ENCODE results near the gene PPIA. TPM values are rescaled to one million over a fixed set of nuclear protein-coding genes. Genes with fewer than 3 reads are reported as not detected.
A peak's percentile ranks its signal among the peaks of the same experiment; 100 is the strongest.

Gene PPIA
- total RNA-seq, 1 donor from 2014 or later = 1,265 TPM

DNA sequence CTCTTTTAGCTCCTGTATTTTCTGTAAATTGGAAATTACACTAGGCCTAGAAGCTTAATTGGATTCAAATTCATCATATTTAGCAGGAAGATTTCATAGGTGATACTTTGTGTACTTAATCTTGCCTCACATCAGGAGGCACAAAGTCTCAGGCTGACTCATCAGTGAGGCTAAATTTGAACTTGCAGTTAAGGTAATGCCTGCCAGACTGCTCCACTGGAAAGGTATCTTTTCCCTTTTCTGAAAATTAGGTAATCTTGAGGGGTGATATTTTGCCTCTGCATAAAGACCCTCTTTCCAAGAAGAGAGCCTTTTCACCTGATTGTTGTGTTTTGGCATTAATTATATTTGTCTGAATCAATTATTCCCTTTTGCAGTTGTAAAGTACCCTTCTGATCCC lies 14.6 kb downstream of the PPIA start:
- no peak overlapping the region for H3K27ac Mint-ChIP-seq (ENCODE audit: unreplicated experiment)
- no peak overlapping the region for H3K4me3 Mint-ChIP-seq (ENCODE audit: unreplicated experiment)
- DNase-seq (ENCODE audit: extremely low spot score, unreplicated experiment) = no peak
- H3K4me1 Mint-ChIP-seq (ENCODE audit: unreplicated experiment) = no peaks in the 10 kb centered on the region
- TF ChIP-seq, protein P1, sequence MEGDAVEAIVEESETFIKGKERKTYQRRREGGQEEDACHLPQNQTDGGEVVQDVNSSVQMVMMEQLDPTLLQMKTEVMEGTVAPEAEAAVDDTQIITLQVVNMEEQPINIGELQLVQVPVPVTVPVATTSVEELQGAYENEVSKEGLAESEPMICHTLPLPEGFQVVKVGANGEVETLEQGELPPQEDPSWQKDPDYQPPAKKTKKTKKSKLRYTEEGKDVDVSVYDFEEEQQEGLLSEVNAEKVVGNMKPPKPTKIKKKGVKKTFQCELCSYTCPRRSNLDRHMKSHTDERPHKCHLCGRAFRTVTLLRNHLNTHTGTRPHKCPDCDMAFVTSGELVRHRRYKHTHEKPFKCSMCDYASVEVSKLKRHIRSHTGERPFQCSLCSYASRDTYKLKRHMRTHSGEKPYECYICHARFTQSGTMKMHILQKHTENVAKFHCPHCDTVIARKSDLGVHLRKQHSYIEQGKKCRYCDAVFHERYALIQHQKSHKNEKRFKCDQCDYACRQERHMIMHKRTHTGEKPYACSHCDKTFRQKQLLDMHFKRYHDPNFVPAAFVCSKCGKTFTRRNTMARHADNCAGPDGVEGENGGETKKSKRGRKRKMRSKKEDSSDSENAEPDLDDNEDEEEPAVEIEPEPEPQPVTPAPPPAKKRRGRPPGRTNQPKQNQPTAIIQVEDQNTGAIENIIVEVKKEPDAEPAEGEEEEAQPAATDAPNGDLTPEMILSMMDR (IDR thresholded peaks at IDR 0.05) = no peak
- H3K27me3 Mint-ChIP-seq (ENCODE audit: unreplicated experiment) = no peaks in the 10 kb centered on the region
- no peaks in the 10 kb centered on the region for H3K36me3 Mint-ChIP-seq (ENCODE audit: unreplicated experiment)
- H3K9me3 Mint-ChIP-seq (ENCODE audit: unreplicated experiment) = no peaks in the 10 kb centered on the region

DNA sequence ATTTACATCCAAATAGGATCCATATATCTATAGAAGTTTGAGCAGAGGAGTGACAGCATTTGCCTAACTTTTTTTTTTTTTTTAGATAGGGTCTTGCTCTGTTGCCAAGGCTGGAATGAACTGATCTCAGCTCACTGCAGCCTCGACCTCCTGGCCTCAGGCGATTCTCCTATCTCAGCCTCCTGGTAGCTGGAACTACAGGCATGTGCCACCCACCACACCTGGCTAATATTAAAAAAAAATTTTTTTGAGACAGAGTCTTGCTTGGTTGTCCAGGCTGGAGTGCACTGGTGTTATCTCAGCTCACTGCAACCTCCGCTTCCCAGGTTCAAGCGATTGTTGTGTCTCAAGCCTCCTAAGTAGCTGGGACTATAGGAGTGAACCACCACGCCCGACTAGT lies 15.1 kb downstream of the PPIA start:
- TF ChIP-seq, protein P1 (IDR thresholded peaks at IDR 0.05) = no peak
- Mint-ChIP-seq H3K9me3 (ENCODE audit: unreplicated experiment) (no peaks in the 10 kb centered on the region), H3K27me3 (ENCODE audit: unreplicated experiment) (no peaks in the 10 kb centered on the region), H3K4me3 (ENCODE audit: unreplicated experiment) (no peak overlapping the region), H3K4me1 (ENCODE audit: unreplicated experiment) (no peaks in the 10 kb centered on the region), H3K27ac (ENCODE audit: unreplicated experiment) (no peak overlapping the region), H3K36me3 (ENCODE audit: unreplicated experiment) (no peaks in the 10 kb centered on the region)
- no peak for DNase-seq (ENCODE audit: extremely low spot score, unreplicated experiment)

DNA sequence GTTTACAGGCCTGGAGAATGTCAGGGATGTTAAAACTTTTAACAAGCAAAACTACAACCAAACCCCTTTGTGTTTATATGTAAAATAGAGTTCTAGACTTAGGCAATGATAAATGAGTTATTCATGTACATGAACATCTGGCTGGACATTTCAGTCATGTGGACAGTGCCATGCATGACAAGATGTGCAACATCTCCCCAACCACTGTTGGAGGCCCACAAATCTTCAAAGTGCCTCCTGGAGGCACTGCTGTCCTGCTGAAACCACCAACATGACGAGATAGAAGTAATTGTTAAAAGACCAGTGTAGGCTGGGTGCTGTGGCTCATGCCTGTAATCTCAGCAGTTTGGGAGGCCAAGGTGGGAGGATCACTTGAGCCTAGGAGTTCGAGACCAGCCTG lies 18.4 kb downstream of the PPIA start:
- Mint-ChIP-seq H3K27me3 (ENCODE audit: unreplicated experiment) (no peaks in the 10 kb centered on the region), H3K27ac (ENCODE audit: unreplicated experiment) (no peak overlapping the region), H3K9me3 (ENCODE audit: unreplicated experiment) (no peaks in the 10 kb centered on the region), H3K36me3 (ENCODE audit: unreplicated experiment) (no peaks in the 10 kb centered on the region), H3K4me1 (ENCODE audit: unreplicated experiment) (no peaks in the 10 kb centered on the region), H3K4me3 (ENCODE audit: unreplicated experiment) (no peak overlapping the region)
- TF ChIP-seq, protein P1 (IDR thresholded peaks at IDR 0.05) = no peak
- DNase-seq (ENCODE audit: extremely low spot score, unreplicated experiment) = no peak

DNA sequence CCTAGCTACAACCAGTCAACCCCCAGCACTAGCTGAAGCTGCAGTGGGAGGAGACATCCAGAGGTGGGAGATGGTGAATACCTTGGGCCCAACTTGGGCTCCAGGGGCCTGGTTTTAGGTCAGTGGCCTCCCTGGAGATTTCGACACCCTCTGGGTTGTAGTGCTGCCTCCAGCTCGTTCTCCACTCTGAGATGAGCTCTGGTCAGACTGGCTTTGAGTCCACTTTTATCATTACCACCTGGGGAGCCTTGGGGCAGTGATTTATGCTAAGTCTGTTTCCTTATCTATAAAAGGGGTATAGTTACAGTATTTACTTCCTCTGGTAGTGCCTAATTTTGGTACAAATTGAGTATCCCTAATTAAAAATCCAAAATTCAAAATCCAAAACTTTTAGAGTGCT lies 22.8 kb downstream of the PPIA start:
- TF ChIP-seq, protein P1 (IDR thresholded peaks at IDR 0.05) = no peak
- no peak overlapping the region for H3K27ac Mint-ChIP-seq (ENCODE audit: unreplicated experiment)
- no peak overlapping the region for H3K4me3 Mint-ChIP-seq (ENCODE audit: unreplicated experiment)
- H3K4me1 Mint-ChIP-seq (ENCODE audit: unreplicated experiment) = peaks cover 11% of the 10 kb centered on the region
- H3K9me3 Mint-ChIP-seq (ENCODE audit: unreplicated experiment) = no peaks in the 10 kb centered on the region
- DNase-seq (ENCODE audit: extremely low spot score, unreplicated experiment) = no peak
- no peaks in the 10 kb centered on the region for H3K27me3 Mint-ChIP-seq (ENCODE audit: unreplicated experiment)
- H3K36me3 Mint-ChIP-seq (ENCODE audit: unreplicated experiment) = no peaks in the 10 kb centered on the region

DNA sequence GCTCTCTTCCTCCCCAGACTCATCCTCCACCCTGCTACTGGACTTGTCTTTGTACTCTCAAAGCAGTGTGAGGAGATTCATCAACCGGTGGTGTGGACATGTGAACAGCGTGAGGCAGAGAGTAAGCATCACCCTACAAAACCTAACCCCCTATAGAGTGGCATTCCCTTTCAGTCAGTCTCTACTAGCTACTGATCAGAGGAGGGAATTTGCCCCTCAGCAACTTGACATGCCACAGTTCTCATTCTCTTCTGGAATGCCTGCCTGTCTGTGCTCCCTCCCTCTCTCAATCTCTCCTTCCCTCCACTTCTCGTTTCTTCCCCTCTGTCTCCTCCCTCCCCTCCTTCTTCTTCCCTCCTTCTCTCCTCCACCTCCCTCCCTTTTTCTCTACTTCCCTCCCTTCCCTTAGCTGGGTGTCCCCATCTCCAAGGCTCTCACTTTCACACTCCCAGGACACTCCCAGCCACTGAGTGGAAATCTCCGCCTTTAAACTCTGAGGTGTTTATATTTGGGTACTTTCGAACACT lies 26.8 kb downstream of the PPIA start:
- H3K4me3 Mint-ChIP-seq (ENCODE audit: unreplicated experiment) = no peak overlapping the region
- H3K9me3 Mint-ChIP-seq (ENCODE audit: unreplicated experiment) = no peaks in the 10 kb centered on the region
- peaks cover 7% of the 10 kb centered on the region for H3K36me3 Mint-ChIP-seq (ENCODE audit: unreplicated experiment)
- DNase-seq (ENCODE audit: extremely low spot score, unreplicated experiment) = peak; percentile 30
- TF ChIP-seq, protein P1 (IDR thresholded peaks at IDR 0.05) = no peak
- H3K4me1 Mint-ChIP-seq (ENCODE audit: unreplicated experiment) = peaks cover 14% of the 10 kb centered on the region
- peak overlapping the region; percentile 21 for H3K27ac Mint-ChIP-seq (ENCODE audit: unreplicated experiment)
- H3K27me3 Mint-ChIP-seq (ENCODE audit: unreplicated experiment) = no peaks in the 10 kb centered on the region

Measured in osteocyte (in vitro differentiated cells).